ENCODE data around the gene PPA1. TPM values are rescaled to one million over a fixed set of nuclear protein-coding genes. Genes with fewer than 3 reads are reported as not detected.

Gene PPA1
- total and polyA plus RNA-seq, 2 donors (not counting 3 experiments of a cell fraction or from before 2014, with no cell fraction given), result 63.5 to 140 TPM

DNA sequence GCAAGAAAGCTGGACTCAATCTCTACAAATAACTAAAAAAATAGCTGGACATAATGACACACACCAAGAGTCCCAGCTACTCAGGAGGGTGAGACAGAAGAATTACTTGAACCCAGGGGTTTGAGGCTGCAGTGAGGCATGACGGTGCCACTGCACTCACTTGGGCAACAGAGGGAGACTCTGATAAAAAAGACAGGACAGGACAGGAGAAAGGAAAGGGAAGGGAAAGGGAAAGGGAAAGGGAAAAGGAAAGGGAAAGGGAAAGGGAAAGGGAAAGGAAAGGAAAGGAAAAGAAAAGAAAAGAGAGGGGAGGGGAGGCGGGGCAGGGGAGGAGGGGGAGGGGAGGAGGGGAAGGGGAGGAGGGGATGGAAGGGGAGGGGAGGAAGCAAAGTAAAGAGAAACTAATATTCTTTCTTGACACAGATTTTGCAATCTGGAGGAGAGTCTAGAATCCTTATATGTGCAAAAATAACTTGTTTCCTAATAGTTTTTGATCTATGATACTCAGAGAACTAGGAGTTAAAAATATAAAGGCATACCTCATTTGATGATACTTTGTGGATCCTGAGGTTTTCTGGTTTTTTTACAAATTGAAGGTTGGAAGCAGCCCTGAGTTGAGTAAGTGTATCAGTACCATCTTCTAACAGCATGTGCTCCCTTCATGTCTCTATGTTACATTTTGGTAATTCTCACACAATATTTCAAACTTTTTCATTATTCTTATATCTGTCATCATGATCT, 70.9 kb downstream of the PPA1 start:
- no peak overlapping the region for H3K9ac ChIP-seq (replicated peaks; ENCODE audit: extremely low read depth, insufficient read depth, low read length)
- H3K9me1 ChIP-seq (replicated peaks; ENCODE audit: control insufficient read depth, extremely low read depth, insufficient read depth, low read length), result no peaks in the 10 kb centered on the region
- no peak overlapping the region for H3K4me3 ChIP-seq (replicated peaks in 1 of 3; ENCODE audit: insufficient read depth in 1 of 3, low read depth in 1 of 3, low read length in 3 of 3)
- H2AFZ ChIP-seq (ENCODE audit: low read depth, low read length), result no peak overlapping the region
- H3K36me3 ChIP-seq (ENCODE audit: control insufficient read depth in 2 of 2, extremely low read depth in 1 of 2, insufficient read depth in 2 of 2, low read length in 2 of 2), result peaks cover 0 to 27% of the 10 kb centered on the region in 2 experiments
- no peak overlapping the region for H3K27ac ChIP-seq (ENCODE audit: insufficient read depth, low read depth, low read length)
- H3K79me2 ChIP-seq (ENCODE audit: control insufficient read depth, insufficient read depth, low read length), result peaks cover 68% of the 10 kb centered on the region
- no peaks in the 10 kb centered on the region for H3K27me3 ChIP-seq (ENCODE audit: control insufficient read depth in 2 of 2, insufficient read depth in 2 of 2, low read length in 2 of 2)
- H4K20me1 ChIP-seq (replicated peaks; ENCODE audit: control insufficient read depth, extremely low read depth, insufficient read depth, low read length), result peaks cover 5% of the 10 kb centered on the region
- dilution Hi-C loops (cut with MboI; ENCODE audit: extremely low pct_ligation_motif_present, low sequenced_read_pairs) (no loop called here), intact Hi-C loops (cut with micrococcal nuclease) (no loop called here)
- no peak for TF ChIP-seq POLR2A (IDR thresholded peaks at IDR 0.05; ENCODE audit: low read depth, low read length)
- TF ChIP-seq EZH2 (IDR thresholded peaks at IDR 0.05; ENCODE audit: borderline replicate concordance, low read depth, low read length, severe bottlenecking), result no peak
- TF ChIP-seq MYC (IDR thresholded peaks at IDR 0.05; ENCODE audit: low read depth, low read length), result no peak
- no peak for TF ChIP-seq JUN (IDR thresholded peaks at IDR 0.05; ENCODE audit: borderline replicate concordance, insufficient read depth, insufficient read length, low read depth)
- TF ChIP-seq, protein P1, sequence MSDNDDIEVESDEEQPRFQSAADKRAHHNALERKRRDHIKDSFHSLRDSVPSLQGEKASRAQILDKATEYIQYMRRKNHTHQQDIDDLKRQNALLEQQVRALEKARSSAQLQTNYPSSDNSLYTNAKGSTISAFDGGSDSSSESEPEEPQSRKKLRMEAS (IDR thresholded peaks at IDR 0.05; ENCODE audit: insufficient read depth, insufficient read length), result no peak
- TF ChIP-seq GATA2 (IDR thresholded peaks at IDR 0.05; ENCODE audit: insufficient read depth, insufficient read length, low read depth, low read length), result no peak
- TF ChIP-seq FOS (IDR thresholded peaks at IDR 0.05; ENCODE audit: borderline replicate concordance, insufficient read depth, low read length), result no peak
- no peak overlapping the region for H3K4me2 ChIP-seq (ENCODE audit: insufficient read depth, low read length)
- no peaks in the 10 kb centered on the region for H3K9me3 ChIP-seq (replicated peaks; ENCODE audit: control insufficient read depth, insufficient read depth, low read length)
- no peak for FAIRE-seq
- no TSS peak for BruUV-seq (replicated peaks)
- ChIA-PET CTCF (interaction anchor here (1.5 kb wide), 1 partner anchor 16 kb away, joined by 4 read pairs; the partner anchor contains the start of gene TYSND1), POLR2A (interaction anchor here (1.0 kb wide), 1 partner anchor 8 kb away, joined by 3 read pairs; the partner anchor contains the start of gene SAR1A)
- no peaks in the 10 kb centered on the region for H3K4me1 ChIP-seq (ENCODE audit: control insufficient read depth, extremely low read depth, insufficient read depth, low read length)
- no peak for DNase-seq (ENCODE audit: low read depth, low spot score)
